GM12878 (cell line): ENCODE results near the gene INO80C. TPM values are rescaled to one million over a fixed set of nuclear protein-coding genes. Genes with fewer than 3 reads are reported as not detected.

Source experiments
- ATF3 ChIP-seq: IDR thresholded peaks from 2 replicates; pipeline ENCODE4 v1.6.1; 2011; ENCODE audit warnings: low read depth, mild to moderate bottlenecking, low read length, moderate library complexity, borderline replicate concordance; ENCODE audit errors: extremely low read depth
- BCL3 ChIP-seq: IDR thresholded peaks from 2 replicates; pipeline ENCODE4 v1.6.1; 2011; ENCODE audit warnings: borderline replicate concordance, low read depth, mild to moderate bottlenecking, moderate library complexity, low read length; ENCODE audit not compliant: insufficient read depth, poor library complexity, severe bottlenecking
- CHD2 ChIP-seq: IDR thresholded peaks from 2 replicates; pipeline ENCODE4 v1.6.1; 2011; ENCODE audit warnings: low read depth, low read length, improper control_type of control experiment, borderline replicate concordance
- CUX1 ChIP-seq: IDR thresholded peaks from 2 replicates; pipeline ENCODE4 v1.6.1; 2012; ENCODE audit warnings: improper control_type of control experiment, low read depth, low read length; ENCODE audit not compliant: insufficient replicate concordance
- IKZF2 ChIP-seq, 2 experiments: fragments of 450-650 bp; IDR thresholded peaks; 2 replicates each; pipeline ENCODE4 v1.6.1; 2017; ENCODE audit warnings: mild to moderate bottlenecking in 2 of 2, moderate library complexity in 2 of 2
- SMAD5 ChIP-seq: IDR thresholded peaks from 2 replicates; pipeline ENCODE4 v1.6.1; 2016; ENCODE audit warnings: antibody characterized with exemption, low read depth
- SMC3 ChIP-seq: IDR thresholded peaks from 2 replicates; pipeline ENCODE4 v1.6.1; 2011; ENCODE audit warnings: low read length, improper control_type of control experiment, borderline replicate concordance
- TBL1XR1 ChIP-seq: IDR thresholded peaks from 2 replicates; pipeline ENCODE4 v1.6.1; 2012; ENCODE audit warnings: low read depth, low read length, improper control_type of control experiment
- YY1 ChIP-seq: IDR thresholded peaks from 2 replicates; pipeline ENCODE4 v1.6.1; 2011; ENCODE audit warnings: low read depth, mild to moderate bottlenecking, low read length
- ZNF622 ChIP-seq: fragments of 450-650 bp; IDR thresholded peaks from 2 replicates; pipeline ENCODE4 v1.6.1; 2017; ENCODE audit warnings: mild to moderate bottlenecking, inconsistent platforms
- ZNF687 ChIP-seq: fragments of 450-650 bp; IDR thresholded peaks from 2 replicates; pipeline ENCODE4 v1.6.1; 2017; ENCODE audit warnings: mild to moderate bottlenecking, moderate library complexity
- polyA plus RNA-seq, 11 experiments: library from polyadenylated mRNA; depleted of rRNA in 4 of 11; unstranded in 6 of 11; stranded (reverse) in 5 of 11; fragments of >200 nt; fragmentation: Nextera tagmentation in 4 of 11; fragmentation: Illumina TruSeq in 1 of 11; extraction: Ambion mirVana in 4 of 11; extraction: Trizol in 1 of 11; gene quantifications; 1 replicate in 1 of 11; 2 replicates in 10 of 11; pipeline versions ENCODE4 v1.2.1 to v1.2.3, GENCODE V29; 2011 to 2016; ENCODE audit warnings: inconsistent platforms in 2 of 11, missing spikeins in 2 of 11, low read depth in 1 of 11
- total RNA-seq, 4 experiments: library from RNA; depleted of rRNA in 3 of 4; stranded (reverse); fragments of >200 nt in 3 of 4; fragmentation: Illumina TruSeq in 1 of 4; extraction: Trizol in 1 of 4; gene quantifications; 2 replicates each; pipeline versions ENCODE4 v1.2.1 to v1.2.3, GENCODE V29; 2013 to 2021
- TF ChIP-seq, protein P1 (sequence below): IDR thresholded peaks from 2 replicates; pipeline ENCODE4 v1.6.1; 2012; ENCODE audit warnings: mild to moderate bottlenecking, low read depth, low read length
- TF ChIP-seq, protein P2 (sequence below): fragments of 450-650 bp; IDR thresholded peaks from 2 replicates; pipeline ENCODE4 v1.6.1; 2016; ENCODE audit warnings: mild to moderate bottlenecking

Gene INO80C
- total and polyA plus RNA-seq, 10 of the 15 experiments (the other 5 are each of a cell fraction or from before 2014, with no cell fraction given), result 9.9 to 43.2 (median 30.1) TPM

GRCh38 chr18:35467624-35468016 is 30.1 kb downstream of the INO80C start (continued):
- TF ChIP-seq CUX1 (peak; percentile 42), SMAD5 (no peak), TBL1XR1 (no peak), ATF3 (no peak), BCL3 (no peak), ZNF687 (no peak), IKZF2 (IDR thresholded peaks at IDR 0.05) (peak; percentile 38 to 44; a peak in 2 of 4 replicates), CHD2 (no peak), SMC3 (no peak; the same call in 1 of the 2 replicates), YY1 (no peak), ZNF622 (no peak)
- TF ChIP-seq, protein P1, sequence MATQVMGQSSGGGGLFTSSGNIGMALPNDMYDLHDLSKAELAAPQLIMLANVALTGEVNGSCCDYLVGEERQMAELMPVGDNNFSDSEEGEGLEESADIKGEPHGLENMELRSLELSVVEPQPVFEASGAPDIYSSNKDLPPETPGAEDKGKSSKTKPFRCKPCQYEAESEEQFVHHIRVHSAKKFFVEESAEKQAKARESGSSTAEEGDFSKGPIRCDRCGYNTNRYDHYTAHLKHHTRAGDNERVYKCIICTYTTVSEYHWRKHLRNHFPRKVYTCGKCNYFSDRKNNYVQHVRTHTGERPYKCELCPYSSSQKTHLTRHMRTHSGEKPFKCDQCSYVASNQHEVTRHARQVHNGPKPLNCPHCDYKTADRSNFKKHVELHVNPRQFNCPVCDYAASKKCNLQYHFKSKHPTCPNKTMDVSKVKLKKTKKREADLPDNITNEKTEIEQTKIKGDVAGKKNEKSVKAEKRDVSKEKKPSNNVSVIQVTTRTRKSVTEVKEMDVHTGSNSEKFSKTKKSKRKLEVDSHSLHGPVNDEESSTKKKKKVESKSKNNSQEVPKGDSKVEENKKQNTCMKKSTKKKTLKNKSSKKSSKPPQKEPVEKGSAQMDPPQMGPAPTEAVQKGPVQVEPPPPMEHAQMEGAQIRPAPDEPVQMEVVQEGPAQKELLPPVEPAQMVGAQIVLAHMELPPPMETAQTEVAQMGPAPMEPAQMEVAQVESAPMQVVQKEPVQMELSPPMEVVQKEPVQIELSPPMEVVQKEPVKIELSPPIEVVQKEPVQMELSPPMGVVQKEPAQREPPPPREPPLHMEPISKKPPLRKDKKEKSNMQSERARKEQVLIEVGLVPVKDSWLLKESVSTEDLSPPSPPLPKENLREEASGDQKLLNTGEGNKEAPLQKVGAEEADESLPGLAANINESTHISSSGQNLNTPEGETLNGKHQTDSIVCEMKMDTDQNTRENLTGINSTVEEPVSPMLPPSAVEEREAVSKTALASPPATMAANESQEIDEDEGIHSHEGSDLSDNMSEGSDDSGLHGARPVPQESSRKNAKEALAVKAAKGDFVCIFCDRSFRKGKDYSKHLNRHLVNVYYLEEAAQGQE, result no peak
- TF ChIP-seq, protein P2, sequence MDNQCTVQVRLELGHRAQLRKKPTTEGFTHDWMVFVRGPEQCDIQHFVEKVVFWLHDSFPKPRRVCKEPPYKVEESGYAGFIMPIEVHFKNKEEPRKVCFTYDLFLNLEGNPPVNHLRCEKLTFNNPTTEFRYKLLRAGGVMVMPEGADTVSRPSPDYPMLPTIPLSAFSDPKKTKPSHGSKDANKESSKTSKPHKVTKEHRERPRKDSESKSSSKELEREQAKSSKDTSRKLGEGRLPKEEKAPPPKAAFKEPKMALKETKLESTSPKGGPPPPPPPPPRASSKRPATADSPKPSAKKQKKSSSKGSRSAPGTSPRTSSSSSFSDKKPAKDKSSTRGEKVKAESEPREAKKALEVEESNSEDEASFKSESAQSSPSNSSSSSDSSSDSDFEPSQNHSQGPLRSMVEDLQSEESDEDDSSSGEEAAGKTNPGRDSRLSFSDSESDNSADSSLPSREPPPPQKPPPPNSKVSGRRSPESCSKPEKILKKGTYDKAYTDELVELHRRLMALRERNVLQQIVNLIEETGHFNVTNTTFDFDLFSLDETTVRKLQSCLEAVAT, result no peak
